H1 (cell line): ENCODE results near the gene KCNAB3. TPM values are rescaled to one million over a fixed set of nuclear protein-coding genes. Genes with fewer than 3 reads are reported as not detected.

Experiments
- CTCF ChIA-PET: fragments of 300-600 bp; sonication (Branson Sonifier 250); formaldehyde crosslinking; loops from one replicate; lab custom pipeline; 2021; ENCODE audit not compliant: partially characterized antibody; lab: Charles Lee
- POLR2A ChIA-PET: fragments of 300-600 bp; sonication (Branson Sonifier 250); formaldehyde crosslinking; loops from one replicate; lab custom pipeline; 2021; ENCODE audit warnings: inconsistent platforms; ENCODE audit not compliant: partially characterized antibody; lab: Charles Lee
- DNase-seq, 2 experiments: peaks; one replicate each; pipeline versions ENCODE4 v3.0.0 to v3.0.0-alpha.2; 2010 to 2022; ENCODE audit warnings: low spot score in 2 of 2, low read depth in 1 of 2, mixed read lengths in 1 of 2
- FAIRE-seq: peaks from 2 replicates; lab custom pipeline; 2011; peaks lifted over from hg19 to GRCh38; lab: Jason Lieb, UNC
- H2AFZ ChIP-seq: 2 replicates; pipeline ENCODE4 v1.8.1; 2012; ENCODE audit warnings: low read length, inconsistent platforms
- H2AK5ac ChIP-seq: 2 replicates; pipeline ENCODE4 v1.6.1; 2013; ENCODE audit warnings: low read depth, low read length
- H2BK120ac ChIP-seq: replicated peaks from 2 replicates; pipeline ENCODE3; 2013; ENCODE audit warnings: low read depth, low read length, inconsistent platforms
- H2BK12ac ChIP-seq: 2 replicates; pipeline ENCODE4 v1.6.1; 2013; ENCODE audit warnings: low read depth, low read length
- H2BK15ac ChIP-seq: 2 replicates; pipeline ENCODE4 v1.6.1; 2013; ENCODE audit warnings: low read length
- H2BK20ac ChIP-seq: 2 replicates; pipeline ENCODE4 v1.6.1; 2013; ENCODE audit warnings: low read length
- H2BK5ac ChIP-seq: 2 replicates; pipeline ENCODE4 v1.6.1; 2013; ENCODE audit warnings: low read depth, low read length
- H3K14ac ChIP-seq: 2 replicates; pipeline ENCODE4 v1.6.1; 2013; ENCODE audit warnings: inconsistent platforms; ENCODE audit not compliant: insufficient read length
- H3K18ac ChIP-seq: 2 replicates; pipeline ENCODE4 v1.6.1; 2013; ENCODE audit warnings: low read length; ENCODE audit errors: extremely low read depth
- H3K23ac ChIP-seq: 2 replicates; pipeline ENCODE4 v1.6.1; 2013; ENCODE audit warnings: inconsistent platforms; ENCODE audit not compliant: insufficient read length
- H3K23me2 ChIP-seq: 2 replicates; pipeline ENCODE4 v1.6.1; 2013; ENCODE audit warnings: low read depth, low read length
- H3K27ac ChIP-seq: 2 replicates; pipeline ENCODE4 v1.6.1; 2011; ENCODE audit warnings: low read depth, low read length, inconsistent platforms
- H3K27me3 ChIP-seq, 4 experiments: replicated peaks in 1 of 4; 1 replicate in 1 of 4; 2 replicates in 3 of 4; pipeline versions ENCODE4 v1.6.1 to v1.8.1; 2011 to 2013; ENCODE audit warnings: low read length in 3 of 4, mild to moderate bottlenecking in 3 of 4, inconsistent platforms in 2 of 4, mixed read lengths in 2 of 4, moderate library complexity in 1 of 4; ENCODE audit not compliant: control insufficient read depth in 3 of 4, insufficient read depth in 3 of 4; ENCODE audit errors: extremely low read depth in 1 of 4
- H3K36me3 ChIP-seq, 4 experiments: 2 replicates each; pipeline versions ENCODE4 v1.6.1 to v1.8.1; 2011 to 2013; ENCODE audit warnings: mild to moderate bottlenecking in 4 of 4, low read length in 3 of 4, moderate library complexity in 2 of 4, control low read depth in 1 of 4, inconsistent platforms in 1 of 4; ENCODE audit not compliant: insufficient read depth in 4 of 4, control insufficient read depth in 2 of 4
- H3K4ac ChIP-seq: replicated peaks from 2 replicates; pipeline ENCODE3; 2013; ENCODE audit warnings: low read length, low read depth, mixed read lengths, inconsistent platforms; ENCODE audit not compliant: insufficient read length
- H3K4me1 ChIP-seq, 4 experiments: replicated peaks in 1 of 4; 1 replicate in 1 of 4; 2 replicates in 3 of 4; pipeline versions ENCODE4 v1.6.1 to v1.8.1; 2011 to 2013; ENCODE audit warnings: low read length in 3 of 4, inconsistent platforms in 2 of 4, mixed read lengths in 1 of 4; ENCODE audit not compliant: insufficient read depth in 4 of 4, control insufficient read depth in 3 of 4
- H3K4me2 ChIP-seq, 2 experiments: 2 replicates each; pipeline versions ENCODE4 v1.6.1 to v1.8.1; 2011 to 2013; ENCODE audit warnings: low read depth in 2 of 2, low read length in 2 of 2, control low read depth in 1 of 2, inconsistent platforms in 1 of 2, mild to moderate bottlenecking in 1 of 2; ENCODE audit not compliant: insufficient read depth in 1 of 2
- H3K4me3 ChIP-seq, 4 experiments: fragments of 200-600, 300-600 bp in 1 of 4; sonication (generic), shearing (Covaris generic), sonication (Bioruptor Twin) in 1 of 4; 2 replicates each; pipeline versions ENCODE4 v1.5.1 to v1.8.1; 2011 to 2016; ENCODE audit warnings: low read length in 4 of 4, low read depth in 3 of 4, control low read depth in 2 of 4, inconsistent platforms in 2 of 4, mild to moderate bottlenecking in 2 of 4, mixed read lengths in 1 of 4, moderate library complexity in 1 of 4; ENCODE audit not compliant: insufficient read depth in 2 of 4; ENCODE audit errors: extremely low read depth in 1 of 4
- H3K56ac ChIP-seq: replicated peaks from 2 replicates; pipeline ENCODE3; 2013; ENCODE audit warnings: low read depth, mild to moderate bottlenecking, mixed read lengths, low read length, inconsistent platforms; ENCODE audit not compliant: insufficient read length
- H3K79me1 ChIP-seq: 2 replicates; pipeline ENCODE4 v1.6.1; 2013; ENCODE audit warnings: low read depth, low read length, control low read depth
- H3K79me2 ChIP-seq, 2 experiments: 2 replicates each; pipeline versions ENCODE4 v1.6.1 to v1.8.1; 2012 to 2013; ENCODE audit warnings: low read length in 2 of 2, mild to moderate bottlenecking in 2 of 2, inconsistent platforms in 1 of 2; ENCODE audit not compliant: insufficient read depth in 2 of 2, control insufficient read depth in 1 of 2
- H3K9ac ChIP-seq, 4 experiments: replicated peaks in 1 of 4; 1 replicate in 1 of 4; 2 replicates in 3 of 4; pipeline versions ENCODE4 v1.6.1 to v1.8.1; 2011 to 2013; ENCODE audit warnings: low read depth in 3 of 4, low read length in 3 of 4, control low read depth in 2 of 4, mild to moderate bottlenecking in 2 of 4, moderate library complexity in 2 of 4, inconsistent platforms in 1 of 4; ENCODE audit errors: extremely low read depth in 1 of 4
- H3K9me3 ChIP-seq, 2 experiments: 2 replicates each; pipeline versions ENCODE4 v1.6.1 to v1.8.1; 2012 to 2013; ENCODE audit warnings: mild to moderate bottlenecking in 2 of 2, moderate library complexity in 2 of 2, control low read depth in 1 of 2, inconsistent platforms in 1 of 2, low read depth in 1 of 2, low read length in 1 of 2, mixed read lengths in 1 of 2; ENCODE audit not compliant: insufficient read depth in 2 of 2
- H4K20me1 ChIP-seq, 2 experiments: replicated peaks in 1 of 2; 2 replicates each; pipeline versions ENCODE3 to v1.8.1; 2011 to 2013; ENCODE audit warnings: inconsistent platforms in 2 of 2, low read length in 2 of 2, mild to moderate bottlenecking in 1 of 2; ENCODE audit not compliant: insufficient read depth in 2 of 2, control insufficient read depth in 1 of 2
- H4K5ac ChIP-seq: 2 replicates; pipeline ENCODE4 v1.6.1; 2013; ENCODE audit warnings: low read length, low read depth, mixed read lengths, inconsistent platforms; ENCODE audit not compliant: insufficient read length
- H4K8ac ChIP-seq: 2 replicates; pipeline ENCODE4 v1.8.0; 2013; ENCODE audit warnings: mild to moderate bottlenecking, moderate library complexity, low read length, inconsistent platforms; ENCODE audit not compliant: insufficient read depth; ENCODE audit errors: extremely low read depth
- H4K91ac ChIP-seq: replicated peaks from 2 replicates; pipeline ENCODE3; 2013; ENCODE audit warnings: low read length, mixed read lengths, inconsistent platforms; ENCODE audit not compliant: insufficient read length
- CTBP2 ChIP-seq: IDR thresholded peaks from 2 replicates; pipeline ENCODE4 v1.7.0; 2011; ENCODE audit warnings: borderline replicate concordance, mild to moderate bottlenecking, moderate library complexity, mixed read lengths, low read length; ENCODE audit not compliant: insufficient read depth, insufficient read length
- EZH2 ChIP-seq: fragments of 200-600 bp; sonication (generic); IDR thresholded peaks from 2 replicates; pipeline ENCODE4 v1.7.1; 2012; ENCODE audit warnings: low read depth, mild to moderate bottlenecking, moderate library complexity, low read length, inconsistent platforms; ENCODE audit not compliant: severe bottlenecking
- HDAC2 ChIP-seq, 2 experiments: fragments of 300-600 bp in 1 of 2; sonication (generic) in 1 of 2; IDR thresholded peaks; 2 replicates each; pipeline ENCODE4 v1.6.1; 2011 to 2012; ENCODE audit warnings: low read depth in 2 of 2, low read length in 2 of 2, mild to moderate bottlenecking in 2 of 2, moderate library complexity in 2 of 2, borderline replicate concordance in 1 of 2, inconsistent platforms in 1 of 2
- MAFK ChIP-seq: IDR thresholded peaks from 2 replicates; pipeline ENCODE4 v1.6.1; 2012; ENCODE audit warnings: low read depth, mild to moderate bottlenecking, improper control_type of control experiment, low read length
- MAX ChIP-seq: IDR thresholded peaks from 2 replicates; pipeline ENCODE4 v1.6.1; 2012; ENCODE audit warnings: inconsistent platforms
- RNF2 ChIP-seq: fragments of 200-900, 300-1000 bp; sonication (generic); IDR thresholded peaks from 2 replicates; pipeline ENCODE4 v1.7.1; 2016; ENCODE audit warnings: borderline replicate concordance, low read depth, mild to moderate bottlenecking, antibody characterized with exemption, low read length; ENCODE audit not compliant: poor library complexity, severe bottlenecking; ENCODE audit errors: missing control alignments
- SAP30 ChIP-seq: fragments of 300-600 bp; sonication (generic); IDR thresholded peaks from 2 replicates; pipeline ENCODE4 v1.7.1; 2012; ENCODE audit warnings: low read length, moderate library complexity, mild to moderate bottlenecking, inconsistent platforms; ENCODE audit not compliant: insufficient read depth, insufficient replicate concordance
- WGBS, 2 experiments: shearing (Covaris generic) in 1 of 2; methylation state at CpG; one replicate each; pipeline versions ENCODE4 v1.1.6 to v1.1.7; 2013 to 2015; ENCODE audit warnings: low lambda C conversion rate in 2 of 2, mixed read lengths in 2 of 2, inconsistent platforms in 1 of 2, low coverage in 1 of 2, missing lambda C conversion rate in 1 of 2; ENCODE audit not compliant: insufficient replicate concordance in 2 of 2, insufficient coverage in 1 of 2, insufficient read length in 1 of 2; ENCODE audit errors: extremely low coverage in 1 of 2, missing lambda C conversion rate in 1 of 2; 5-methylcytosine and 5-hydroxymethylcytosine counted together
- polyA plus RNA-seq, 7 experiments: library from polyadenylated mRNA; depleted of rRNA in 3 of 7; stranded (reverse) in 5 of 7; unstranded in 2 of 7; fragments of >200 nt in 5 of 7; fragments of 200-250 nt in 2 of 7; gene quantifications; 1 replicate in 5 of 7; 2 replicates in 1 of 7; 4 replicates in 1 of 7; pipeline versions ENCODE4 v1.2.1 to v1.2.3, GENCODE V29; 2011 to 2013; ENCODE audit warnings: missing spikeins in 2 of 7, mixed read lengths in 2 of 7
- total RNA-seq: library from RNA; stranded (reverse); fragmentation: NEBNext Ultra II Directional; extraction: Animal tissue kit (Norgen Biotek cat#: 25700); gene quantifications from 2 replicates; pipeline ENCODE4 v1.2.1, GENCODE V29; 2021

The KCNAB3 gene
- total and polyA plus RNA-seq, 2 of the 8 experiments (the other 6 are each of a cell fraction or from before 2014, with no cell fraction given): 1.7 to 2.4 TPM

- Histone ChIP-seq H3K23ac (no peak overlapping the region), H3K4me2 (peak overlapping the region; percentile 82 to 100), H3K27me3 (peaks cover 0 to 10% (median 3%) of the 10 kb centered on the region in 4 experiments; a peak in 3 of 7 replicates), H3K23me2 (peaks cover 24% of the 10 kb centered on the region), H3K4ac (no peak overlapping the region), H2BK20ac (no peak overlapping the region), H2BK120ac (no peak overlapping the region), H2AK5ac (no peak overlapping the region), H3K9me3 (no peaks in the 10 kb centered on the region), H4K20me1 (no peaks in the 10 kb centered on the region), H3K9ac (no peak overlapping the region; a peak in 1 of 7 replicates), H2BK12ac (no peak overlapping the region), H3K4me1 (peaks cover 9 to 30% (median 17%) of the 10 kb centered on the region in 4 experiments), H3K4me3 (peak overlapping the region; percentile 52 to 83 (median 70)), H4K5ac (no peak overlapping the region), H2AFZ (no peak overlapping the region), H4K8ac (no peak overlapping the region), H3K79me1 (no peaks in the 10 kb centered on the region), H3K79me2 (no peaks in the 10 kb centered on the region), H3K14ac (no peak overlapping the region), H3K56ac (no peak overlapping the region), H2BK5ac (no peak overlapping the region), H2BK15ac (no peak overlapping the region), H3K27ac (no peak overlapping the region), H3K18ac (no peak overlapping the region), H4K91ac (no peak overlapping the region), H3K36me3 (peaks cover 0 to 4% (median 0%) of the 10 kb centered on the region in 4 experiments; a peak in 1 of 8 replicates)
- DNase-seq (peak in 1 of 2 experiments; percentile 59), FAIRE-seq (no peak)
- ChIA-PET POLR2A (interaction anchor here (0.7 to 1.7 kb wide), 2 partner anchors 17 to 51 kb away, joined by 3 to 6 read pairs; no protein-coding TSS in a partner anchor), CTCF (interaction anchor here (0.6 to 1.3 kb wide), 3 partner anchors 15 to 24 kb away, joined by 3 to 4 read pairs (median 3); no protein-coding TSS in a partner anchor)
- 1% methylated on average over 29 of the region's 30 CpGs; no CpG with 5 or more reads in 1 of the 2 experiments for WGBS, 2 experiments
- peak; percentile 24 for TF ChIP-seq SAP30
- peak; percentile 12; the same call in 1 of the 2 replicates for TF ChIP-seq MAX
- peak; percentile 4 for TF ChIP-seq CTBP2
- TF ChIP-seq MAFK: no peak
- no peak for TF ChIP-seq RNF2
- TF ChIP-seq EZH2: peak; percentile 33
- TF ChIP-seq HDAC2 (IDR thresholded peaks at IDR 0.05; ENCODE audit: borderline replicate concordance in 1 of 2, low read depth in 2 of 2, low read length in 2 of 2): peak in 1 of 2 experiments; percentile 15; a peak in 1 of 4 replicates
Measured at GRCh38 chr17:7886227-7887037, 43.2 kb downstream of the KCNAB3 start.
